ENCODE data around the gene GTPBP6.

The GTPBP6 gene

GRCh38 chrX:336227-336626 is 17.6 kb upstream of the GTPBP6 start:
- Histone ChIP-seq H3K4me1 (ENCODE audit: low read depth, poor library complexity, severe bottlenecking) (no peaks in the 10 kb centered on the region), H3K27ac (no peak overlapping the region), H4K20me1 (ENCODE audit: insufficient read depth) (no peaks in the 10 kb centered on the region), H2AFZ (ENCODE audit: low read depth) (no peak overlapping the region), H3K4me3 (IDR thresholded peaks at IDR 0.05; ENCODE audit: insufficient read depth, low read depth, low read length) (no peak overlapping the region), H3K27me3 (ENCODE audit: insufficient read depth, low read depth) (no peaks in the 10 kb centered on the region), H3K4me2 (no peak overlapping the region), H3K79me2 (ENCODE audit: insufficient read depth, low read depth) (no peaks in the 10 kb centered on the region), H3K36me3 (ENCODE audit: insufficient read depth) (no peaks in the 10 kb centered on the region), H3K9ac (no peak overlapping the region)
- TF ChIP-seq CTCF (conservative IDR thresholded peaks at IDR 0.05; ENCODE audit: low read depth, low read length), result no peak

GRCh38 chrX:335758-336155 is 17.2 kb upstream of the GTPBP6 start:
- no peak overlapping the region for H3K27ac ChIP-seq
- no peak overlapping the region for H3K4me3 ChIP-seq (IDR thresholded peaks at IDR 0.05; ENCODE audit: insufficient read depth, low read depth, low read length)
- no peaks in the 10 kb centered on the region for H3K36me3 ChIP-seq (ENCODE audit: insufficient read depth)
- no peak overlapping the region for H3K9ac ChIP-seq
- TF ChIP-seq CTCF (conservative IDR thresholded peaks at IDR 0.05; ENCODE audit: low read depth, low read length), result no peak
- no peaks in the 10 kb centered on the region for H3K79me2 ChIP-seq (ENCODE audit: insufficient read depth, low read depth)
- H3K4me2 ChIP-seq, result no peak overlapping the region
- no peaks in the 10 kb centered on the region for H3K4me1 ChIP-seq (ENCODE audit: low read depth, poor library complexity, severe bottlenecking)
- no peaks in the 10 kb centered on the region for H4K20me1 ChIP-seq (ENCODE audit: insufficient read depth)
- H3K27me3 ChIP-seq (ENCODE audit: insufficient read depth, low read depth), result no peaks in the 10 kb centered on the region
- no peak overlapping the region for H2AFZ ChIP-seq (ENCODE audit: low read depth)

- no peaks in the 10 kb centered on the region for H3K4me1 ChIP-seq (ENCODE audit: low read depth, poor library complexity, severe bottlenecking)
- no peak overlapping the region for H3K27ac ChIP-seq
- no peak overlapping the region for H3K9ac ChIP-seq
- no peaks in the 10 kb centered on the region for H3K79me2 ChIP-seq (ENCODE audit: insufficient read depth, low read depth)
- no peaks in the 10 kb centered on the region for H4K20me1 ChIP-seq (ENCODE audit: insufficient read depth)
- no peak for TF ChIP-seq CTCF (conservative IDR thresholded peaks at IDR 0.05; ENCODE audit: low read depth, low read length)
- no peak overlapping the region for H3K4me2 ChIP-seq
- H3K4me3 ChIP-seq (IDR thresholded peaks at IDR 0.05; ENCODE audit: insufficient read depth, low read depth, low read length), result no peak overlapping the region
- H3K27me3 ChIP-seq (ENCODE audit: insufficient read depth, low read depth), result no peaks in the 10 kb centered on the region
- no peaks in the 10 kb centered on the region for H3K36me3 ChIP-seq (ENCODE audit: insufficient read depth)
- H2AFZ ChIP-seq (ENCODE audit: low read depth), result no peak overlapping the region
These were observed 16.6 kb upstream of the GTPBP6 start for GRCh38 chrX:334971-335757.

- no peak for TF ChIP-seq CTCF (conservative IDR thresholded peaks at IDR 0.05; ENCODE audit: low read depth, low read length)
These were observed 15.8 kb upstream of the GTPBP6 start for GRCh38 chrX:334331-334891.

More at GRCh38 chrX:334331-334891, 15.8 kb upstream of the GTPBP6 start:
- Histone ChIP-seq H3K36me3 (ENCODE audit: insufficient read depth) (no peaks in the 10 kb centered on the region), H3K27ac (no peak overlapping the region), H3K79me2 (ENCODE audit: insufficient read depth, low read depth) (no peaks in the 10 kb centered on the region), H4K20me1 (ENCODE audit: insufficient read depth) (no peaks in the 10 kb centered on the region), H3K4me3 (IDR thresholded peaks at IDR 0.05; ENCODE audit: insufficient read depth, low read depth, low read length) (no peak overlapping the region), H3K4me1 (ENCODE audit: low read depth, poor library complexity, severe bottlenecking) (no peaks in the 10 kb centered on the region), H3K4me2 (no peak overlapping the region), H3K27me3 (ENCODE audit: insufficient read depth, low read depth) (no peaks in the 10 kb centered on the region), H3K9ac (no peak overlapping the region), H2AFZ (ENCODE audit: low read depth) (no peak overlapping the region)
